Stomach (tissue), 4 donors: ENCODE measurements around the gene MPP1.

Experiments used
- POLR2AphosphoS5 ChIP-seq, 3 donors: sonication (generic); formaldehyde crosslinking; IDR thresholded peaks; one replicate each; pipeline ENCODE4 v1.6.1; 2016; ENCODE audit warnings: antibody characterized with exemption in 3 of 3
- TF ChIP-seq, protein P1 (sequence below), 7 experiments: fragments of 450-650 bp in 4 of 7; fragments of 200-600 bp in 3 of 7; sonication (generic) in 3 of 7; IDR thresholded peaks; one replicate each; pipeline ENCODE4 v1.5.1; 2016 to 2019; ENCODE audit warnings: antibody characterized with exemption in 7 of 7, control low read depth in 2 of 7, mild to moderate bottlenecking in 1 of 7

DNA sequence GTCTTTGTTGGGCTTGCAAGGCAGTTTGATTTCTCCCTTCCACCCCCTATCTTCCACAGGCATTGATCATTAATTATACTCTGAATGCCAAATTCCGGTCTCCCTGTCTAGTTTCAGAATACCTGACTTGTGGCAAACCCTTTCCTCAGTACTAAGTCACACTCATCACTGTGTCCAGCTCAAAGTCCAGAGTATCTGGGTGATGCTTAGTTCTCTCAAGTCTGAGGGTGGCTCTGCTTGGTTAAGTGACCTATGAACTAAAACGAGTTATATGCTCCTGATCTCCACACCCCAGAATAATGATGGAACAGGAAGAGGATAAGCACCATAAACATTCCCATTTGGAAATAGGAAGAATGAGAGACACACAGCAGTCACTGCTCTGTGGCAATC, 22.7 kb upstream of the MPP1 start:
- no peak for TF ChIP-seq POLR2AphosphoS5 (IDR thresholded peaks at IDR 0.05)
- TF ChIP-seq, protein P1, sequence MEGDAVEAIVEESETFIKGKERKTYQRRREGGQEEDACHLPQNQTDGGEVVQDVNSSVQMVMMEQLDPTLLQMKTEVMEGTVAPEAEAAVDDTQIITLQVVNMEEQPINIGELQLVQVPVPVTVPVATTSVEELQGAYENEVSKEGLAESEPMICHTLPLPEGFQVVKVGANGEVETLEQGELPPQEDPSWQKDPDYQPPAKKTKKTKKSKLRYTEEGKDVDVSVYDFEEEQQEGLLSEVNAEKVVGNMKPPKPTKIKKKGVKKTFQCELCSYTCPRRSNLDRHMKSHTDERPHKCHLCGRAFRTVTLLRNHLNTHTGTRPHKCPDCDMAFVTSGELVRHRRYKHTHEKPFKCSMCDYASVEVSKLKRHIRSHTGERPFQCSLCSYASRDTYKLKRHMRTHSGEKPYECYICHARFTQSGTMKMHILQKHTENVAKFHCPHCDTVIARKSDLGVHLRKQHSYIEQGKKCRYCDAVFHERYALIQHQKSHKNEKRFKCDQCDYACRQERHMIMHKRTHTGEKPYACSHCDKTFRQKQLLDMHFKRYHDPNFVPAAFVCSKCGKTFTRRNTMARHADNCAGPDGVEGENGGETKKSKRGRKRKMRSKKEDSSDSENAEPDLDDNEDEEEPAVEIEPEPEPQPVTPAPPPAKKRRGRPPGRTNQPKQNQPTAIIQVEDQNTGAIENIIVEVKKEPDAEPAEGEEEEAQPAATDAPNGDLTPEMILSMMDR (IDR thresholded peaks at IDR 0.05), result no peak
